ENCODE data around the gene HOXC4. TPM values are rescaled to one million over a fixed set of nuclear protein-coding genes. Genes with fewer than 3 reads are reported as not detected.

Gene HOXC4
- total RNA-seq, 1 experiment from 2014 or later = not detected

DNA sequence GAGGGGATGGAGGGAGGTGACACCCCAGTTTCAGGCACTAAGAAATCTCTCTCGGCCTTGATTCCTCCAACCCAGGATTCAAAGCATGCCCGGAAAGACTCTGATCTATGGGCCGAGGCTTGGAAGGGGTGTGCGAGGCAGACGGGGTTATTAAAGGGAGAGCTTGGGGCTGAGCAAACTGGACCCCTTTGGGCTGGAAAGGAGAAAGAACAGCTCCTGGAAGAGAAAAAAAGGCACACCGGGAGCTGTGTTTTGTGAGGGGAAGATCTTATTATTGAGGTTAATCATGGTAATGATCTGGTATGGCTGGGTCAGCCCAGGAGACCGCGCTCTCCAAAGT, 5.7 kb upstream of the HOXC4 start:
- no CpG with 5 or more reads among the region's 8 CpGs for WGBS (ENCODE audit: extremely low coverage, insufficient read length, low lambda C conversion rate)
- Histone ChIP-seq H2BK12ac (ENCODE audit: insufficient read length, low read depth, low read length) (no peak overlapping the region), H2AFZ (ENCODE audit: low read length) (no peak overlapping the region), H4K91ac (ENCODE audit: insufficient read length, low read depth, low read length) (no peak overlapping the region), H3K27me3 (ENCODE audit: insufficient read depth, low read length) (peaks cover 99% of the 10 kb centered on the region), H3K79me2 (ENCODE audit: insufficient read depth, low read length) (no peaks in the 10 kb centered on the region), H2AK5ac (ENCODE audit: insufficient read length, low read length) (no peak overlapping the region), H3K23ac (ENCODE audit: insufficient read length, low read depth, low read length) (no peak overlapping the region), H3K9ac (ENCODE audit: extremely low read depth, insufficient read length, low read length) (no peak overlapping the region), H3T11ph (ENCODE audit: low read length) (no peak overlapping the region), H3K23me2 (ENCODE audit: insufficient read length, low read depth, low read length, poor library complexity, severe bottlenecking) (no peaks in the 10 kb centered on the region), H3K79me1 (ENCODE audit: insufficient read depth, low read depth, low read length, poor library complexity, severe bottlenecking) (no peaks in the 10 kb centered on the region), H3K18ac (ENCODE audit: insufficient read length, low read depth, low read length) (no peak overlapping the region), H2BK20ac (ENCODE audit: low read depth, low read length, poor library complexity, severe bottlenecking) (no peak overlapping the region), H3K56ac (ENCODE audit: insufficient read length, low read depth, low read length) (no peak overlapping the region), H3K4me1 (ENCODE audit: insufficient read depth, low read length) (no peaks in the 10 kb centered on the region), H3K4me2 (ENCODE audit: insufficient read depth, insufficient read length, low read length) (no peak overlapping the region), H3K14ac (ENCODE audit: insufficient read depth, low read length) (no peak overlapping the region), H2BK120ac (ENCODE audit: low read depth, low read length, poor library complexity, severe bottlenecking) (no peak overlapping the region), H3K27ac (ENCODE audit: insufficient read length, low read depth, low read length) (no peak overlapping the region), H2BK5ac (ENCODE audit: insufficient read length, low read length) (no peak overlapping the region), H4K5ac (ENCODE audit: insufficient read length, low read depth, low read length) (no peak overlapping the region), H3K9me3 (ENCODE audit: control insufficient read depth, low read depth, low read length) (no peaks in the 10 kb centered on the region), H3K4ac (ENCODE audit: low read depth, low read length) (no peak overlapping the region), H4K8ac (replicated peaks; ENCODE audit: insufficient read length, low read depth, low read length) (no peak overlapping the region), H4K20me1 (ENCODE audit: control insufficient read depth, insufficient read depth, insufficient read length) (no peaks in the 10 kb centered on the region), H2BK15ac (ENCODE audit: low read depth, low read length) (no peak overlapping the region)
- peaks cover 2 to 13% of the 10 kb centered on the region in 2 experiments; a peak in 3 of 5 replicates for H3K9me3 Mint-ChIP-seq
- peaks cover 5 to 29% of the 10 kb centered on the region in 2 experiments for H3K4me1 Mint-ChIP-seq
- H3K27me3 Mint-ChIP-seq (ENCODE audit: low read depth) = peaks cover 100% of the 10 kb centered on the region
- H3K27ac Mint-ChIP-seq = no peak overlapping the region
- DNase-seq = no peak
- H3K36me3 Mint-ChIP-seq (ENCODE audit: insufficient read depth in 1 of 3, low read depth in 3 of 3) = no peaks in the 10 kb centered on the region
- TF ChIP-seq, protein P1, sequence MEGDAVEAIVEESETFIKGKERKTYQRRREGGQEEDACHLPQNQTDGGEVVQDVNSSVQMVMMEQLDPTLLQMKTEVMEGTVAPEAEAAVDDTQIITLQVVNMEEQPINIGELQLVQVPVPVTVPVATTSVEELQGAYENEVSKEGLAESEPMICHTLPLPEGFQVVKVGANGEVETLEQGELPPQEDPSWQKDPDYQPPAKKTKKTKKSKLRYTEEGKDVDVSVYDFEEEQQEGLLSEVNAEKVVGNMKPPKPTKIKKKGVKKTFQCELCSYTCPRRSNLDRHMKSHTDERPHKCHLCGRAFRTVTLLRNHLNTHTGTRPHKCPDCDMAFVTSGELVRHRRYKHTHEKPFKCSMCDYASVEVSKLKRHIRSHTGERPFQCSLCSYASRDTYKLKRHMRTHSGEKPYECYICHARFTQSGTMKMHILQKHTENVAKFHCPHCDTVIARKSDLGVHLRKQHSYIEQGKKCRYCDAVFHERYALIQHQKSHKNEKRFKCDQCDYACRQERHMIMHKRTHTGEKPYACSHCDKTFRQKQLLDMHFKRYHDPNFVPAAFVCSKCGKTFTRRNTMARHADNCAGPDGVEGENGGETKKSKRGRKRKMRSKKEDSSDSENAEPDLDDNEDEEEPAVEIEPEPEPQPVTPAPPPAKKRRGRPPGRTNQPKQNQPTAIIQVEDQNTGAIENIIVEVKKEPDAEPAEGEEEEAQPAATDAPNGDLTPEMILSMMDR (conservative IDR thresholded peaks at IDR 0.05) = no peak
- H3K4me3 Mint-ChIP-seq = no peak overlapping the region

Data from H9 (cell line).